ENCODE results near the gene NBAS.

GRCh38 chr2:15120631-15121030 lies 440.5 kb downstream of the NBAS start:
- TF ChIP-seq POLR2A (IDR thresholded peaks at IDR 0.05) (no peak), CTCF (IDR thresholded peaks at IDR 0.05) (no peak), POLR2AphosphoS5 (IDR thresholded peaks at IDR 0.05) (no peak)
